Stimulated activated CD4-positive, alpha-beta T cell treated with anti-CD3 and anti-CD28 coated beads, Interleukin-1b, Interleukin-23, amount 100 ng/mL, for 24 hours (primary cell): ENCODE measurements around the gene RAB11B.
A peak's percentile ranks its signal among the peaks of the same experiment; 100 is the strongest.
"Not testable (repeated sequence)": the region's sequence is repeated elsewhere in the genome, so short reads cannot be mapped to it uniquely, and the experiment has no call there.

Experiments used
- DNase-seq, 4 experiments: peaks; one replicate each; pipeline ENCODE4 v3.0.0-alpha.2; 2020; ENCODE audit warnings: low read depth in 4 of 4, low spot score in 1 of 4

The RAB11B gene

GRCh38 chr19:8393192-8393870, 3.2 kb downstream of the RAB11B start:
- no peak for DNase-seq

GRCh38 chr19:8393871-8394250, 3.7 kb downstream of the RAB11B start:
- DNase-seq, result no peak

GRCh38 chr19:8395621-8396082, 5.5 kb downstream of the RAB11B start:
- no peak for DNase-seq

GRCh38 chr19:8396185-8396562, 6.0 kb downstream of the RAB11B start:
- DNase-seq, result no peak

- peak; percentile 42 to 53 (median 48) for DNase-seq
Measured at GRCh38 chr19:8396563-8397203, 6.5 kb downstream of the RAB11B start.

- DNase-seq, result no peak
Measured at GRCh38 chr19:8397271-8397670, 7.1 kb downstream of the RAB11B start.

- no peak for DNase-seq
Measured at GRCh38 chr19:8397746-8398310, 7.7 kb downstream of the RAB11B start.

- DNase-seq, result no peak
Measured at GRCh38 chr19:8398311-8398771, 8.2 kb downstream of the RAB11B start.

GRCh38 chr19:8399681-8400188, 9.6 kb downstream of the RAB11B start:
- DNase-seq, result no peak

- no peak for DNase-seq
Measured at GRCh38 chr19:8401981-8402411, 11.8 kb downstream of the RAB11B start.

GRCh38 chr19:8403098-8403819, 13.1 kb downstream of the RAB11B start:
- DNase-seq, result no peak

GRCh38 chr19:8403820-8404109, 13.6 kb downstream of the RAB11B start:
- DNase-seq, result no peak

GRCh38 chr19:8404391-8405151, 14.4 kb downstream of the RAB11B start:
- no peak for DNase-seq

- not testable (repeated sequence) for DNase-seq
Measured at GRCh38 chr19:8410718-8411117, 20.6 kb downstream of the RAB11B start.

- DNase-seq, result peak; percentile 68 to 93 (median 90)
Measured at GRCh38 chr19:8412783-8413628, 22.8 kb downstream of the RAB11B start, which contains the start of gene MARCHF2. MARCHF2 (plus strand) TSS chr19:8413305; CDS start chr19:8421841, 8,536 bp downstream.

- DNase-seq, result no peak
Measured at GRCh38 chr19:8413629-8413995, 23.5 kb downstream of the RAB11B start.

GRCh38 chr19:8416796-8417195, 26.6 kb downstream of the RAB11B start:
- no peak for DNase-seq

- no peak for DNase-seq
Measured at GRCh38 chr19:8421484-8422461, 31.6 kb downstream of the RAB11B start.

- DNase-seq, result no peak
Measured at GRCh38 chr19:8423817-8424223, 33.7 kb downstream of the RAB11B start.
